ENCODE data around the gene ARHGAP12.

The ARHGAP12 gene

DNA sequence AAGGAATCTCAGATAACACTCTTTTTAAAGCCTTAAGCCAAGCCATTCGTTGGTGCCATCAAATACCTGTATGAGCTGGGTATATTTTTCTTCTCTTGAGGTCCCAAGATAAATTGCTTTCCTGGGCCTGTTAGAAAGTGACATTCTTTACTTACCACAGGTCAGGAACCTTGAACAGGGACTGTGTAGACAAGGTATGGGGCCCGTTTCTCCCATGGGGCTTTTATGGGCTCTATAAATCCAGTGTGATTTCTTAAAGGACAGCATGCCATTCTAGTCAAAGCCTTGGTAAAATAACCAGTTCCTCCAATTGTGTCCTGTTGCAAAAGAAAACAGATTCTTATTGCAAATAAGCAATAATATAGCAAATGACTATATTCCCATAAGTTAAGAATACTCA, 24.8 kb upstream of the ARHGAP12 start:
- Histone ChIP-seq H3K4me3 (no peak overlapping the region), H3K36me3 (ENCODE audit: insufficient read depth, low read length) (no peaks in the 10 kb centered on the region), H3K9me3 (ENCODE audit: low read depth, low read length) (no peaks in the 10 kb centered on the region), H3K9ac (ENCODE audit: insufficient read length) (no peak overlapping the region), H3K27ac (no peak overlapping the region)
- TF ChIP-seq POLR2AphosphoS5 (IDR thresholded peaks at IDR 0.05; ENCODE audit: borderline replicate concordance, low read depth, low read length) (no peak), FOXP2 (optimal IDR thresholded peaks at IDR 0.05; ENCODE audit: control extremely low read depth, extremely low read length, insufficient read depth) (no peak)
- no peak for DNase-seq (ENCODE audit: low read depth, low spot score)

DNA sequence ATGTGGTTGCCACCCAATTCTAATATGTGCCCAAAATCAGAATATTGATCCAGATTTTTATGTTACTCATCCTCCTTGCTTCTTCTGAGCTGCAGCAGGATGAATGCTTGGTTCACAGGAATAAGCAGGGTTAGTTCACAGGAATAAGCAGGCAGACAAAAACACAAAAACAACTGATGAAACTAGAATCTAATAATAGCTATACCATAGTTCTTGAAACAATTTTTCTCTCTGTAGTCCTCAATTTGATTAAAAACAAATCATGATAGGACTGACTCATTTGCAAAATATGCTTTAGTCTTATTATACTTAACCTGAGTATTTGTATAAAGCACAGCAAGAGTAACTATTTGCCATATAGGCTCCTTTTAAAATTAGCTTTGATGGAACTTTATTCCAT, 24.4 kb upstream of the ARHGAP12 start:
- H3K9ac ChIP-seq (ENCODE audit: insufficient read length), result no peak overlapping the region
- no peak overlapping the region for H3K27ac ChIP-seq
- no peak for TF ChIP-seq FOXP2 (optimal IDR thresholded peaks at IDR 0.05; ENCODE audit: control extremely low read depth, extremely low read length, insufficient read depth)
- no peak for TF ChIP-seq POLR2AphosphoS5 (IDR thresholded peaks at IDR 0.05; ENCODE audit: borderline replicate concordance, low read depth, low read length)
- no peak for TF ChIP-seq EZH2 (IDR thresholded peaks at IDR 0.05)
- H3K9me3 ChIP-seq (ENCODE audit: low read depth, low read length), result no peaks in the 10 kb centered on the region
- H3K4me3 ChIP-seq, result no peak overlapping the region
- no peaks in the 10 kb centered on the region for H3K36me3 ChIP-seq (ENCODE audit: insufficient read depth, low read length)
- DNase-seq (ENCODE audit: low read depth, low spot score), result no peak

- Histone ChIP-seq H3K4me3 (no peak overlapping the region), H3K36me3 (ENCODE audit: insufficient read depth, low read length) (no peaks in the 10 kb centered on the region), H3K27ac (no peak overlapping the region), H3K9ac (ENCODE audit: insufficient read length) (no peak overlapping the region), H3K9me3 (ENCODE audit: low read depth, low read length) (no peaks in the 10 kb centered on the region)
- DNase-seq (ENCODE audit: low read depth, low spot score), result no peak
- TF ChIP-seq EZH2 (IDR thresholded peaks at IDR 0.05) (no peak), FOXP2 (optimal IDR thresholded peaks at IDR 0.05; ENCODE audit: control extremely low read depth, extremely low read length, insufficient read depth) (no peak), POLR2AphosphoS5 (IDR thresholded peaks at IDR 0.05; ENCODE audit: borderline replicate concordance, low read depth, low read length) (no peak)
These were observed 23.4 kb upstream of the ARHGAP12 start for GRCh38 chr10:31952066-31952465.

DNA sequence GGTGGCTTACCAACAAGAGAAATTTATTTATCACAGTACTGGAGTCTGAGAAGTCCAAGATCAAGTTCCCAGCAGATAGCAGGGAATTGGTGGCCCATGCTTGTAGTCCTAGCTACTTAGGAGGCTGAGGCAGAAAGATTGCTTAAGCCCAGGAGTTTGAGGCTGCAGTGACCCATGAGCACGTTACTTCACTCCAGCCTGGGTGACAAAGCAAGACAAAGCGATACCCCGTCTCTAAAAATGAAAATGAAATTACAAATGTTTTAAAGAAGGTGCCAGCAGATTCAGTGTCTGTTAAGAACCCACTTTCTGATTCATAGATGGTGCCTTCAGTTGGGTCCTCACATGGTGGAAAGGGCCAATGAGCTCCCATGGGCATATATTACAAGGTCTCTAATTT, 20.6 kb upstream of the ARHGAP12 start:
- Histone ChIP-seq H3K36me3 (ENCODE audit: insufficient read depth, low read length) (no peaks in the 10 kb centered on the region), H3K27ac (no peak overlapping the region), H3K4me3 (no peak overlapping the region), H3K9me3 (ENCODE audit: low read depth, low read length) (no peaks in the 10 kb centered on the region), H3K9ac (ENCODE audit: insufficient read length) (no peak overlapping the region)
- no peak for DNase-seq (ENCODE audit: low read depth, low spot score)
- TF ChIP-seq FOXP2 (optimal IDR thresholded peaks at IDR 0.05; ENCODE audit: control extremely low read depth, extremely low read length, insufficient read depth), result no peak
- TF ChIP-seq POLR2AphosphoS5 (IDR thresholded peaks at IDR 0.05; ENCODE audit: borderline replicate concordance, low read depth, low read length), result no peak
- no peak for TF ChIP-seq EZH2 (IDR thresholded peaks at IDR 0.05)

DNA sequence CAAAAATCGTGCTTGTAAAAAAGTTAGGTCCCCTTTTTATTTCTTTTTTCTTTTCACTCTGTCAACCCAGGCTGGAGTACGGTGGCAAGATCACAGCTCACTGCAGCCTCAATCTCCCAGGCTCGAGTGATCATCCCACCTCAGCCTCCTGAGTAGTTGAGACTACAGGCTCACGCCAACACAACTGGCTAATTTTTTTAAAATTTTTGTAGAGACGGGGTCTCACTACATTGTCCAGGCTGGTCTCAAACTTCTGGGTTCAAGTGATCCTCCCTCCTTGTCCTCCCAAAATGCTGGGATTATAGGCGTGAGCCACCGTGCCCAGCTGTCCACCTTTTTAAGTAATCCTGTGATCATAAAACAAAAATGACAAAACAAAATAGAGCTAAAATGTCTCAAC, 19.4 kb upstream of the ARHGAP12 start:
- Histone ChIP-seq H3K4me3 (peak overlapping the region; percentile 40), H3K9me3 (ENCODE audit: low read depth, low read length) (no peaks in the 10 kb centered on the region), H3K9ac (ENCODE audit: insufficient read length) (no peak overlapping the region), H3K27ac (peak overlapping the region; percentile 89), H3K36me3 (ENCODE audit: insufficient read depth, low read length) (no peaks in the 10 kb centered on the region)
- no peak for DNase-seq (ENCODE audit: low read depth, low spot score)
- TF ChIP-seq EZH2 (IDR thresholded peaks at IDR 0.05), result no peak
- no peak for TF ChIP-seq POLR2AphosphoS5 (IDR thresholded peaks at IDR 0.05; ENCODE audit: borderline replicate concordance, low read depth, low read length)
- no peak for TF ChIP-seq FOXP2 (optimal IDR thresholded peaks at IDR 0.05; ENCODE audit: control extremely low read depth, extremely low read length, insufficient read depth)

- Histone ChIP-seq H3K4me3 (peak overlapping the region; percentile 40), H3K9ac (ENCODE audit: insufficient read length) (peak overlapping the region; percentile 37), H3K36me3 (ENCODE audit: insufficient read depth, low read length) (no peaks in the 10 kb centered on the region), H3K9me3 (ENCODE audit: low read depth, low read length) (no peaks in the 10 kb centered on the region), H3K27ac (peak overlapping the region; percentile 89)
- DNase-seq (ENCODE audit: low read depth, low spot score), result no peak
- TF ChIP-seq POLR2AphosphoS5 (IDR thresholded peaks at IDR 0.05; ENCODE audit: borderline replicate concordance, low read depth, low read length) (no peak), EZH2 (IDR thresholded peaks at IDR 0.05) (no peak), FOXP2 (optimal IDR thresholded peaks at IDR 0.05; ENCODE audit: control extremely low read depth, extremely low read length, insufficient read depth) (no peak)
These were observed 18.7 kb upstream of the ARHGAP12 start for GRCh38 chr10:31947144-31947926.

DNA sequence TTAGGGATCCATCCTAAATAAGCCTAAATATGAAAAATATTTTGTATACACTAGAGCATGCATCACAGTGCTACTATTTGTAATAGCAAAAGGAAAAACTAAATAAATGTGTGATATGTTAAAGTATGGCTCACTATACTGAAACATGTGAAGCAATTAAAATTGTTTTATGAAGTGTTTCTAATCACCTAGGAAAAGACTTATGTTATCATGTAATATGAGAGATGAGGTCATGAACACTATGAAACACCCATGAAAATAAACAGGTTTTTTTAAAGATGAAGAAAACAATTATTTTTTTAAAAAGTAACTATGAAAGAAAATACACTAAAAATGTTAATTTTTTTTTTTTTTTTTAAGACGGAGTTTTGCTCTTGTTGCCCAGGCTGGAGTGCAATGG, 16.8 kb upstream of the ARHGAP12 start:
- no peak for TF ChIP-seq FOXP2 (optimal IDR thresholded peaks at IDR 0.05; ENCODE audit: control extremely low read depth, extremely low read length, insufficient read depth)
- TF ChIP-seq EZH2 (IDR thresholded peaks at IDR 0.05), result no peak
- no peak for TF ChIP-seq POLR2AphosphoS5 (IDR thresholded peaks at IDR 0.05; ENCODE audit: borderline replicate concordance, low read depth, low read length)
- H3K27ac ChIP-seq, result no peak overlapping the region
- H3K9me3 ChIP-seq (ENCODE audit: low read depth, low read length), result no peaks in the 10 kb centered on the region
- no peak for DNase-seq (ENCODE audit: low read depth, low spot score)
- H3K36me3 ChIP-seq (ENCODE audit: insufficient read depth, low read length), result no peaks in the 10 kb centered on the region
- H3K9ac ChIP-seq (ENCODE audit: insufficient read length), result no peak overlapping the region
- no peak overlapping the region; the same call in 1 of the 2 replicates for H3K4me3 ChIP-seq

- Histone ChIP-seq H3K4me3 (no peak overlapping the region), H3K36me3 (ENCODE audit: insufficient read depth, low read length) (no peaks in the 10 kb centered on the region), H3K27ac (no peak overlapping the region), H3K9ac (ENCODE audit: insufficient read length) (no peak overlapping the region), H3K9me3 (ENCODE audit: low read depth, low read length) (no peaks in the 10 kb centered on the region)
- TF ChIP-seq FOXP2 (optimal IDR thresholded peaks at IDR 0.05; ENCODE audit: control extremely low read depth, extremely low read length, insufficient read depth) (no peak), POLR2AphosphoS5 (IDR thresholded peaks at IDR 0.05; ENCODE audit: borderline replicate concordance, low read depth, low read length) (no peak), EZH2 (IDR thresholded peaks at IDR 0.05) (no peak)
- DNase-seq (ENCODE audit: low read depth, low spot score), result no peak
These were observed 15.4 kb upstream of the ARHGAP12 start for GRCh38 chr10:31944071-31944433.

DNA sequence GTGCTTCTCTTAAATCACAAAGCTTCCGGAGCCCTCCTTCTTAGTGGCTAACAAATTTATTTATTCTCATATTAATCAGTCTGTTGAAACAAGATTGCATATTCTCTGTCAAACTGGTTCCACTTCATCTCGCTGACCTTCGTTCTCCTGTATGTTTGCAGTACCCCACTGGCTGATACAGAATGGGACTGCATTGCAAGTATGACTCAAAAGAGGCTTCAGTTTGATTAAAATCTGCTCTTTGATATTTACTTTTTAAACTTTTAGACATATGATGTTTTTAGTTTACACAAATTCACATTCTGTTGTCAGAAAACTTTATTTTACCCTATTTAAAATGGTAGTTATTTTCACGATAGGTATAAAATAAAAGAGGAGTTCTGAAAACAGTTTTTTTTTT, 14.3 kb upstream of the ARHGAP12 start:
- Histone ChIP-seq H3K9me3 (ENCODE audit: low read depth, low read length) (no peaks in the 10 kb centered on the region), H3K36me3 (ENCODE audit: insufficient read depth, low read length) (no peaks in the 10 kb centered on the region), H3K4me3 (peak overlapping the region; percentile 52), H3K27ac (peak overlapping the region; percentile 68), H3K9ac (ENCODE audit: insufficient read length) (no peak overlapping the region)
- TF ChIP-seq POLR2AphosphoS5 (IDR thresholded peaks at IDR 0.05; ENCODE audit: borderline replicate concordance, low read depth, low read length) (no peak), EZH2 (IDR thresholded peaks at IDR 0.05) (no peak), FOXP2 (optimal IDR thresholded peaks at IDR 0.05; ENCODE audit: control extremely low read depth, extremely low read length, insufficient read depth) (no peak)
- DNase-seq (ENCODE audit: low read depth, low spot score), result no peak
